SJSA1 (cell line): Measurements from ENCODE around the gene IFNL2. TPM values are rescaled to one million over a fixed set of nuclear protein-coding genes. Genes with fewer than 3 reads are reported as not detected.

Source experiments
- total RNA-seq: library from RNA; depleted of rRNA; stranded (reverse); fragments of >200 nt; shearing (Covaris generic); gene quantifications from 2 replicates; pipeline ENCODE4 v1.2.3, GENCODE V29; 2014; rRNA removed

IFNL2 gene
- total RNA-seq, 1 experiment from 2014 or later = not detected

Other genes starting within 250 kb of the IFNL2 start
- gene FBXO27, start 235.8 kb upstream of the IFNL2 start, total RNA-seq = 1.5 TPM in 1 of 2 replicates, not detected in the other
- gene ACP7, start 184.0 kb upstream of the IFNL2 start, total RNA-seq = not detected in 2 replicates
- 7.2 TPM in 2 replicates for gene PAK4, start 142.6 kb upstream of the IFNL2 start, total RNA-seq
- not detected in 2 replicates for gene NCCRP1, start 71.4 kb upstream of the IFNL2 start, total RNA-seq
- not detected in 2 replicates for gene SYCN, start 64.1 kb upstream of the IFNL2 start, total RNA-seq
- not detected in 2 replicates for gene IFNL3, start 23.4 kb upstream of the IFNL2 start, total RNA-seq
- gene IFNL4, start 19.5 kb upstream of the IFNL2 start, total RNA-seq = not detected in 2 replicates
- not detected in 2 replicates for gene IFNL1, start 28.0 kb downstream of the IFNL2 start, total RNA-seq
- not detected in 2 replicates for gene LRFN1, start 52.5 kb downstream of the IFNL2 start, total RNA-seq
- gene GMFG, start 67.6 kb downstream of the IFNL2 start, total RNA-seq = 1.4 TPM in 1 of 2 replicates, not detected in the other
- gene SAMD4B, start 74.0 kb downstream of the IFNL2 start, total RNA-seq = 48.5 and 49.7 TPM in 2 replicates
- gene PAF1, start 122.7 kb downstream of the IFNL2 start, total RNA-seq = 55.2 and 61.6 TPM in 2 replicates
- gene MED29, start 123.0 kb downstream of the IFNL2 start, total RNA-seq = 24.3 and 38.9 TPM in 2 replicates
- gene ZFP36, start 138.5 kb downstream of the IFNL2 start, total RNA-seq = 2.0 and 4.3 TPM in 2 replicates
- 8.6 and 17.9 TPM in 2 replicates for gene PLEKHG2, start 144.3 kb downstream of the IFNL2 start, total RNA-seq
- 54.0 and 69.4 TPM in 2 replicates for gene RPS16, start 167.6 kb downstream of the IFNL2 start, total RNA-seq
- gene SUPT5H, start 177.2 kb downstream of the IFNL2 start, total RNA-seq = 89.0 and 100 TPM in 2 replicates
- 79.0 and 90.0 TPM in 2 replicates for gene TIMM50, start 212.4 kb downstream of the IFNL2 start, total RNA-seq
- 0.03 and 0.05 TPM in 2 replicates for gene DLL3, start 230.6 kb downstream of the IFNL2 start, total RNA-seq
- gene SELENOV, start 246.7 kb downstream of the IFNL2 start, total RNA-seq = not detected in 2 replicates